Fibroblast of mammary gland (primary cell): ENCODE data around the gene PCAT7.
A peak's percentile ranks its signal among the peaks of the same experiment; 100 is the strongest.
"Not testable (repeated sequence)": the region's sequence is repeated elsewhere in the genome, so short reads cannot be mapped to it uniquely, and the experiment has no call there.

Experiments
- DNase-seq: peaks from one replicate; pipeline ENCODE4 v3.0.0-alpha.2; 2010; ENCODE audit warnings: low read depth
- H3K4me3 ChIP-seq: 2 replicates; pipeline ENCODE4 v1.5.1; 2011; ENCODE audit warnings: low read depth, mild to moderate bottlenecking, low read length, moderate library complexity; ENCODE audit not compliant: control insufficient read depth
- TF ChIP-seq, protein P1 (sequence below): conservative IDR thresholded peaks from 2 replicates; pipeline ENCODE4 v1.5.1; 2011; ENCODE audit warnings: low read depth, low read length, inconsistent platforms; ENCODE audit not compliant: control insufficient read depth, insufficient read depth

PCAT7 gene

DNA sequence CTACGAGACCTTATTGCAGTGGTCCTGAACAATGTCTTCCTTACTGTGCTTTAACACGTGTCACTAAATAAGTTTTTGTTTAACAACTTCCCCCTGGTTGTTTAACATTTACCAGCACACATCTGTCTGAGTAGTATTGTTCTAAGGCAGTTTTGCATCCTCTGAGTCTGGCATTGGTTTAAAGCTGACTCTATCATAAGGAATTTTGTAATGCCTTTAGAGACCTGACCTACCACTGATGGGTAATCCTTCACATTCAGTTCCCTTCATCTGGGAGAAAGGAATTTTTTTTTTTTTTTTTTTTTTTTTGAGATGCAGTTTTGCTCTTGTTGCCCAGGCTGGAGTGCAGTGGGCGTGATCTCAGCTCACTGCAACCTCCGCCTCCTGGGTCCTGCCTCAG lies 20.0 kb upstream of the PCAT7 start:
- TF ChIP-seq, protein P1, sequence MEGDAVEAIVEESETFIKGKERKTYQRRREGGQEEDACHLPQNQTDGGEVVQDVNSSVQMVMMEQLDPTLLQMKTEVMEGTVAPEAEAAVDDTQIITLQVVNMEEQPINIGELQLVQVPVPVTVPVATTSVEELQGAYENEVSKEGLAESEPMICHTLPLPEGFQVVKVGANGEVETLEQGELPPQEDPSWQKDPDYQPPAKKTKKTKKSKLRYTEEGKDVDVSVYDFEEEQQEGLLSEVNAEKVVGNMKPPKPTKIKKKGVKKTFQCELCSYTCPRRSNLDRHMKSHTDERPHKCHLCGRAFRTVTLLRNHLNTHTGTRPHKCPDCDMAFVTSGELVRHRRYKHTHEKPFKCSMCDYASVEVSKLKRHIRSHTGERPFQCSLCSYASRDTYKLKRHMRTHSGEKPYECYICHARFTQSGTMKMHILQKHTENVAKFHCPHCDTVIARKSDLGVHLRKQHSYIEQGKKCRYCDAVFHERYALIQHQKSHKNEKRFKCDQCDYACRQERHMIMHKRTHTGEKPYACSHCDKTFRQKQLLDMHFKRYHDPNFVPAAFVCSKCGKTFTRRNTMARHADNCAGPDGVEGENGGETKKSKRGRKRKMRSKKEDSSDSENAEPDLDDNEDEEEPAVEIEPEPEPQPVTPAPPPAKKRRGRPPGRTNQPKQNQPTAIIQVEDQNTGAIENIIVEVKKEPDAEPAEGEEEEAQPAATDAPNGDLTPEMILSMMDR: no peak
- DNase-seq: peak; percentile 55
- no peak overlapping the region for H3K4me3 ChIP-seq

DNA sequence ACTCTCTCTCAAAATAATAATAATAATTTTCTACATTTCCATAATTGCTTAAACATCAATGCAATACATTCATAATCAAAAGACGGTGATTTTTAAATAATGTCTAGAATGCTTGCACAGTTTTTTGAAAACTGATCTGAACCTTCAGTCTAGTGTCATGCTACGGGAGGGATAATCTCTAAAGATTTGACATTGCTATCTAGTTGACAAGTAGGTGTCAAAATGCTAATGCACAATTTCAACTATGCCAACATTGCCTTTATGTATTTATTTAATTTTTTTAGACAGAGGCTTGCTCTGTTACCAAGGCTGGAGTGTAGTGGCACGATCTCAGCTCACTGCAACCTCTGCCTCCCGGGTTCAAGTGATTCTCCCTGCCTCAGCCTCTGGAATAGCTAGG lies 16.0 kb upstream of the PCAT7 start:
- H3K4me3 ChIP-seq: no peak overlapping the region
- TF ChIP-seq, protein P1: no peak
- DNase-seq: no peak

DNA sequence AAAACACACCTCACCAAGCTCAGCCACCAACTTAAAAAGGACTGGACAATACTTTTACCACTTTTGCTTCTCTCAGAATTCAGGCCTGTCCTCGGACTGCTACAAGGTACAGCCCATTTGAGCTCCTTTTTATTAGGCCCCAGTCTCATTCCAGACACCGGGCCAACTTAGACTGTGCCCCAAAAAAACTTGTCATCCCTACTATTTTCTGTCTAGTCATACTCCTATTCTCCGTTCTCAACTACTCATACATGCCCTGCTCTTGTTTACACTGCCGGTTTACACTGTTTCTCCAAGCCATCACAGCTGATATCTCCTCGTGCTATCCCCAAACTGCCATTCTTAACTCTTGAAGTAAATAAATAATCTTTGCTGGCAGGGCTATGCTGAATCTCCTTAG lies 10.5 kb upstream of the PCAT7 start:
- not testable (repeated sequence) for H3K4me3 ChIP-seq, DNase-seq

DNA sequence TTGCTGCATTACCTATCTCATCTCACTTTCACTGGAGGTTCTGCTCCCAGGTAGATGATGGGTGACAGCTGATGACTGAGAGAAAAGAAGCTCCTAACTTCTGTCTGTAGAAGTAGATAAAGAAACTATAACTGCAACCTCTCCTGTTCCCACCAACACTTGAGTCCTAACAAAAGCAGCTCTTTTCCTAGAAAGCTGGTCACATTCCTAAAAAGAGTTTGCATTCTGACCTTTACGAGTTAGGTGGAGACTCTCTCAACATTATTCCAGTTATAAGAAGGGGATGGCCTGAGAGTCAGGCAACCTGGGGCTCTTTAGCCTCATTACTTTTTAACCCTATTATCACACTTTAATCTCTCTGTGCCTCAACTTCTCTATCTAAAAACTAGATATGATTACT lies 8.9 kb upstream of the PCAT7 start:
- DNase-seq: no peak
- no peak overlapping the region for H3K4me3 ChIP-seq
- TF ChIP-seq, protein P1: no peak

DNA sequence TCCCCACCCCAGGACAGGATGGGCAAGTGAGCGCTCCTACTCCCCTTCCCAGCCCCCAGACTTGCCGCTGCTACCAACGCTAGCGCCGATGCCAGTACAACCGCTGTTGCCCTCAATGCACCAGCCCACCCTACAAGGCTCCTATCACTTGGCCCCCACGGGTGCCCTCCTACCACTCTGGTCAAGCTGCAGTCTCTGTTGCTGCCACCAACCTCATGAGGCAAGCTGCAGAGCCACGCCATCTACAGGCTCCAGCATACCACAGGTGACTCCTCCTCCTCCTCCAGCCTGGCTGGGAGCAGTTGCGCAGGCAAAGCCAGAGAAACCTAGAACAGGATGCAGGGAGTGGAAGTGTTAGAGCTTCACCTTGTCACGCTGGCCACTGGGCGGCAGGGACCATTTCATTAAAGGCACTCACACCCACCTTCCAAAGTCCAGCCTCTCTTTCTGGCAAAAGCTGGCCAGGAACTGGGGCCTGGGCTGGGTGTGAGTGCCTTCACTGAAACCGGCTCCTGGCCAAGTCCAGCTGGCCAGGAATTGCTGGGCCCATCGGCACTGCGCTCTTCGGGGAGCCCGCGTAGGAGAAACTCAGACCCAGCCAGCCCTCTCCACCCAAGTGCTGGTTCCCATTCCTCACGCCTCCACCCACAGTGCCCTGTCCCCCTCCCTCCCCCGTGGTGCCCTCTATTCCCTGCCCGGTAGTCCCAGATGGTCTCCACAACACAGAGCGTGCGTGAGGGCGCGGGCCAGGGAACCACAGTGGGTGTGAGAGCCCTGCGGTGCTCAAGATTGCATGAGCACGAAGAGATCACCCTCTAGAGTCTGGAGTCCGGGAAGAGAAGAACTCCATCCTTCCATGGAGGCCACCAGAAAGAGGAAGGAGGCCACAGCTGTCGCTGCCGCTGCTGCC lies 1.6 kb upstream of the PCAT7 start:
- H3K4me3 ChIP-seq: no peak overlapping the region
- TF ChIP-seq, protein P1: no peak
- DNase-seq: no peak

DNA sequence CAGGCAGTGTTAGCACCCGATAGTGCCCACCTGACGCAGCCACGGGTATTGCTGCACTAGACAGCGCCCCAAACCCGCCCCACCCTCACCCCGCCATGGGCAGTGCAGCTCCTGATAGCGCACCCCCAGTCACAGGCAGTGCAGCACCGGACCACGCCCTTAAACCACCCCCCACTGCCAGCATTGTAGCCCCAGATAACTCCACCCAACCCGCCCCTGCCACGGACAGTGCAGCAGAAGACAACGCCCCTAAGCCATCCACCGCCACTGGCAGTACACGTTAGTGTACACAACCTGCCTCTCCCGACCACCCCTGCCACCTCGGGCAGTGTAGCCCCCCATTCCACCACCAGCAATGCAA lies 825 bp upstream of the PCAT7 start:
- DNase-seq: no peak
- TF ChIP-seq, protein P1: no peak
- H3K4me3 ChIP-seq: no peak overlapping the region

DNA sequence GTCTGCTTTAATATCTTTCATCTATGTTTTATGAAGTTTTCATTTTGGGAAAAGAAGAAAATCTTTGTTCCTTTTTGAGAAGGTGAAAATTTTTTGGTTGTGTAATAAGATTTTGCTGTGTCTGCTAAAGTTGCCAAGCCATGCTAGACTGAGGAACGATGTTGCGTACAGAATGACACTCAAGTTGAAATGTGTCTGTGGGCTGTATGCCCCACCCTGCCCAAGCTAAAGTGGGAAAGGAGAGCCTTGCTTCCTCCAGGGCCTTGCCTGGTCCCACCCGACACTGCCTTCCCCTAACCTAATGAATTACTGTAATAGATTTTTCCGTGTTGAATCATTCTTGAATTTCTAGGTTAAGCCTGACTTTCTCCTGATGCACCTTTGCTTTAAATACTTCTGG lies 2.5 kb downstream of the PCAT7 start:
- TF ChIP-seq, protein P1: no peak
- no peak for DNase-seq

More for the DNA sequence above, 2.5 kb downstream of the PCAT7 start:
- no peak overlapping the region for H3K4me3 ChIP-seq
